ENCODE data around the gene SLC22A15. TPM values are rescaled to one million over a fixed set of nuclear protein-coding genes. Genes with fewer than 3 reads are reported as not detected.

SLC22A15 gene
- total and polyA plus RNA-seq, 10 of the 15 experiments (the other 5 are each of a cell fraction or from before 2014, with no cell fraction given), result 0.05 to 2.8 (median 0.13) TPM; not detected in 1

DNA sequence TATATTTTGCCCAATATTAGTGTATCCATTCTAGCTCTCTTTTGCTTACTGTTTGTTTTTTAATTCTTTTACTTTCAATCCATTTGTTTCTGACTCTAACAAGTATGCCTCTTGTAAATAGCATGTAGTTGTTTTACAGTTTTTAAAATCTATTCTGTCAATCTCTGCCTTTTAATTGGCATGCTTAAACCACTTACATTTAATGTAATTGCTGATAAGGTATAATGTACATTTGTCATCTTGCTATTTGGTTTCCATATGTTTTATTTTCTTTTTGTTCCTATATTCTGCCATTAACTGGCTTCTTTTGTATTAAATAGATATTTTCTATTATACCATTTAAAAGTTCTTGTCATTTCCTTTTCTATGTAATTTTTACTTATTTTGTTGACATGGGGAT is 118.7 kb downstream of the SLC22A15 start:
- no peaks in the 10 kb centered on the region for H3K27me3 ChIP-seq (replicated peaks in 1 of 2; ENCODE audit: control insufficient read depth in 2 of 2, insufficient read depth in 2 of 2, low read length in 1 of 2)
- no peaks in the 10 kb centered on the region for H3K36me3 ChIP-seq (ENCODE audit: control insufficient read depth in 2 of 2, insufficient read depth in 2 of 2, low read length in 1 of 2)
- H3K79me2 ChIP-seq (ENCODE audit: control insufficient read depth, insufficient read depth, low read length), result no peaks in the 10 kb centered on the region
- RAD21 ChIA-PET (ENCODE audit: unreplicated experiment), result no interaction called here
- no TSS peak for BruUV-seq (replicated peaks)
- no peak overlapping the region for H3K27ac ChIP-seq (ENCODE audit: control insufficient read depth, insufficient read depth)
- no peaks in the 10 kb centered on the region for H4K20me1 ChIP-seq (ENCODE audit: control insufficient read depth, insufficient read depth)
- no peak overlapping the region for H2AFZ ChIP-seq (ENCODE audit: control insufficient read depth, low read depth, low read length)
- no peaks in the 10 kb centered on the region for H3K4me1 ChIP-seq (ENCODE audit: control insufficient read depth, insufficient read depth, low read length)
- TF ChIP-seq, protein P1, sequence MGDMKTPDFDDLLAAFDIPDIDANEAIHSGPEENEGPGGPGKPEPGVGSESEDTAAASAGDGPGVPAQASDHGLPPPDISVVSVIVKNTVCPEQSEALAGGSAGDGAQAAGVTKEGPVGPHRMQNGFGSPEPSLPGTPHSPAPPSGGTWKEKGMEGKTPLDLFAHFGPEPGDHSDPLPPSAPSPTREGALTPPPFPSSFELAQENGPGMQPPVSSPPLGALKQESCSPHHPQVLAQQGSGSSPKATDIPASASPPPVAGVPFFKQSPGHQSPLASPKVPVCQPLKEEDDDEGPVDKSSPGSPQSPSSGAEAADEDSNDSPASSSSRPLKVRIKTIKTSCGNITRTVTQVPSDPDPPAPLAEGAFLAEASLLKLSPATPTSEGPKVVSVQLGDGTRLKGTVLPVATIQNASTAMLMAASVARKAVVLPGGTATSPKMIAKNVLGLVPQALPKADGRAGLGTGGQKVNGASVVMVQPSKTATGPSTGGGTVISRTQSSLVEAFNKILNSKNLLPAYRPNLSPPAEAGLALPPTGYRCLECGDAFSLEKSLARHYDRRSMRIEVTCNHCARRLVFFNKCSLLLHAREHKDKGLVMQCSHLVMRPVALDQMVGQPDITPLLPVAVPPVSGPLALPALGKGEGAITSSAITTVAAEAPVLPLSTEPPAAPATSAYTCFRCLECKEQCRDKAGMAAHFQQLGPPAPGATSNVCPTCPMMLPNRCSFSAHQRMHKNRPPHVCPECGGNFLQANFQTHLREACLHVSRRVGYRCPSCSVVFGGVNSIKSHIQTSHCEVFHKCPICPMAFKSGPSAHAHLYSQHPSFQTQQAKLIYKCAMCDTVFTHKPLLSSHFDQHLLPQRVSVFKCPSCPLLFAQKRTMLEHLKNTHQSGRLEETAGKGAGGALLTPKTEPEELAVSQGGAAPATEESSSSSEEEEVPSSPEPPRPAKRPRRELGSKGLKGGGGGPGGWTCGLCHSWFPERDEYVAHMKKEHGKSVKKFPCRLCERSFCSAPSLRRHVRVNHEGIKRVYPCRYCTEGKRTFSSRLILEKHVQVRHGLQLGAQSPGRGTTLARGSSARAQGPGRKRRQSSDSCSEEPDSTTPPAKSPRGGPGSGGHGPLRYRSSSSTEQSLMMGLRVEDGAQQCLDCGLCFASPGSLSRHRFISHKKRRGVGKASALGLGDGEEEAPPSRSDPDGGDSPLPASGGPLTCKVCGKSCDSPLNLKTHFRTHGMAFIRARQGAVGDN (IDR thresholded peaks at IDR 0.05), result no peak
- no peak for TF ChIP-seq STAT3 (IDR thresholded peaks at IDR 0.05; ENCODE audit: low read depth, low read length)
- no peak for TF ChIP-seq CREB1 (IDR thresholded peaks at IDR 0.05; ENCODE audit: low read depth)
- no peak for TF ChIP-seq ZNF217 (IDR thresholded peaks at IDR 0.05)
- TF ChIP-seq, protein P2, sequence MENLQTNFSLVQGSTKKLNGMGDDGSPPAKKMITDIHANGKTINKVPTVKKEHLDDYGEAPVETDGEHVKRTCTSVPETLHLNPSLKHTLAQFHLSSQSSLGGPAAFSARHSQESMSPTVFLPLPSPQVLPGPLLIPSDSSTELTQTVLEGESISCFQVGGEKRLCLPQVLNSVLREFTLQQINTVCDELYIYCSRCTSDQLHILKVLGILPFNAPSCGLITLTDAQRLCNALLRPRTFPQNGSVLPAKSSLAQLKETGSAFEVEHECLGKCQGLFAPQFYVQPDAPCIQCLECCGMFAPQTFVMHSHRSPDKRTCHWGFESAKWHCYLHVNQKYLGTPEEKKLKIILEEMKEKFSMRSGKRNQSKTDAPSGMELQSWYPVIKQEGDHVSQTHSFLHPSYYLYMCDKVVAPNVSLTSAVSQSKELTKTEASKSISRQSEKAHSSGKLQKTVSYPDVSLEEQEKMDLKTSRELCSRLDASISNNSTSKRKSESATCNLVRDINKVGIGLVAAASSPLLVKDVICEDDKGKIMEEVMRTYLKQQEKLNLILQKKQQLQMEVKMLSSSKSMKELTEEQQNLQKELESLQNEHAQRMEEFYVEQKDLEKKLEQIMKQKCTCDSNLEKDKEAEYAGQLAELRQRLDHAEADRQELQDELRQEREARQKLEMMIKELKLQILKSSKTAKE (IDR thresholded peaks at IDR 0.05; ENCODE audit: low read depth, poor library complexity, severe bottlenecking), result no peak
- no peak for TF ChIP-seq CBX3 (IDR thresholded peaks at IDR 0.05; ENCODE audit: borderline replicate concordance, low read depth)
- TF ChIP-seq ZZZ3 (IDR thresholded peaks at IDR 0.05; ENCODE audit: control insufficient read depth, insufficient read length, low read depth), result no peak
- TF ChIP-seq EED (IDR thresholded peaks at IDR 0.05; ENCODE audit: low read depth), result no peak
- no peak for TF ChIP-seq LARP7 (IDR thresholded peaks at IDR 0.05)
- no peak for TF ChIP-seq IRF4 (IDR thresholded peaks at IDR 0.05; ENCODE audit: low read depth, low read length)
- TF ChIP-seq, protein P3, sequence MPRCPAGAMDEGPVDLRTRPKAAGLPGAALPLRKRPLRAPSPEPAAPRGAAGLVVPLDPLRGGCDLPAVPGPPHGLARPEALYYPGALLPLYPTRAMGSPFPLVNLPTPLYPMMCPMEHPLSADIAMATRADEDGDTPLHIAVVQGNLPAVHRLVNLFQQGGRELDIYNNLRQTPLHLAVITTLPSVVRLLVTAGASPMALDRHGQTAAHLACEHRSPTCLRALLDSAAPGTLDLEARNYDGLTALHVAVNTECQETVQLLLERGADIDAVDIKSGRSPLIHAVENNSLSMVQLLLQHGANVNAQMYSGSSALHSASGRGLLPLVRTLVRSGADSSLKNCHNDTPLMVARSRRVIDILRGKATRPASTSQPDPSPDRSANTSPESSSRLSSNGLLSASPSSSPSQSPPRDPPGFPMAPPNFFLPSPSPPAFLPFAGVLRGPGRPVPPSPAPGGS (IDR thresholded peaks at IDR 0.05; ENCODE audit: borderline replicate concordance, insufficient read depth, low read depth, low read length, poor library complexity, severe bottlenecking), result no peak
- TF ChIP-seq FOXM1 (IDR thresholded peaks at IDR 0.05; ENCODE audit: low read depth, low read length), result no peak
- TF ChIP-seq EGR1 (IDR thresholded peaks at IDR 0.05; ENCODE audit: borderline replicate concordance in 1 of 2, low read depth in 2 of 2, low read length in 2 of 2), result no peak
- TF ChIP-seq, protein P4, sequence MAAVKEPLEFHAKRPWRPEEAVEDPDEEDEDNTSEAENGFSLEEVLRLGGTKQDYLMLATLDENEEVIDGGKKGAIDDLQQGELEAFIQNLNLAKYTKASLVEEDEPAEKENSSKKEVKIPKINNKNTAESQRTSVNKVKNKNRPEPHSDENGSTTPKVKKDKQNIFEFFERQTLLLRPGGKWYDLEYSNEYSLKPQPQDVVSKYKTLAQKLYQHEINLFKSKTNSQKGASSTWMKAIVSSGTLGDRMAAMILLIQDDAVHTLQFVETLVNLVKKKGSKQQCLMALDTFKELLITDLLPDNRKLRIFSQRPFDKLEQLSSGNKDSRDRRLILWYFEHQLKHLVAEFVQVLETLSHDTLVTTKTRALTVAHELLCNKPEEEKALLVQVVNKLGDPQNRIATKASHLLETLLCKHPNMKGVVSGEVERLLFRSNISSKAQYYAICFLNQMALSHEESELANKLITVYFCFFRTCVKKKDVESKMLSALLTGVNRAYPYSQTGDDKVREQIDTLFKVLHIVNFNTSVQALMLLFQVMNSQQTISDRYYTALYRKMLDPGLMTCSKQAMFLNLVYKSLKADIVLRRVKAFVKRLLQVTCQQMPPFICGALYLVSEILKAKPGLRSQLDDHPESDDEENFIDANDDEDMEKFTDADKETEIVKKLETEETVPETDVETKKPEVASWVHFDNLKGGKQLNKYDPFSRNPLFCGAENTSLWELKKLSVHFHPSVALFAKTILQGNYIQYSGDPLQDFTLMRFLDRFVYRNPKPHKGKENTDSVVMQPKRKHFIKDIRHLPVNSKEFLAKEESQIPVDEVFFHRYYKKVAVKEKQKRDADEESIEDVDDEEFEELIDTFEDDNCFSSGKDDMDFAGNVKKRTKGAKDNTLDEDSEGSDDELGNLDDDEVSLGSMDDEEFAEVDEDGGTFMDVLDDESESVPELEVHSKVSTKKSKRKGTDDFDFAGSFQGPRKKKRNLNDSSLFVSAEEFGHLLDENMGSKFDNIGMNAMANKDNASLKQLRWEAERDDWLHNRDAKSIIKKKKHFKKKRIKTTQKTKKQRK (IDR thresholded peaks at IDR 0.05; ENCODE audit: low read depth, low read length), result no peak
- CTCF ChIA-PET, result no interaction called here
- intact Hi-C loops (cut with micrococcal nuclease; ENCODE audit: unreplicated experiment) (no loop called here), in situ Hi-C loops (cut with MboI) (no loop called here)
- no peaks in the 10 kb centered on the region for H3K9me3 ChIP-seq (replicated peaks; ENCODE audit: control insufficient read depth, insufficient read depth, low read length)
- H3K9ac ChIP-seq (ENCODE audit: control insufficient read depth, insufficient read depth, low read length), result no peak overlapping the region
- no peak overlapping the region for H3K4me3 ChIP-seq
- ATAC-seq (no peak), FAIRE-seq (no peak), DNase-seq (ENCODE audit: low read depth, low spot score) (no peak)
- no peak overlapping the region for H3K4me2 ChIP-seq (ENCODE audit: control insufficient read depth, insufficient read depth)
- SMC1A ChIA-PET (ENCODE audit: uncharacterized antibody, unreplicated experiment), result interaction anchor here (1.1 kb wide), 1 partner anchor 10 kb away, joined by 3 read pairs; no protein-coding TSS in a partner anchor
- POLR2A ChIA-PET, result no interaction called here

All from GM12878 (cell line).